GM06990 (cell line): Measurements from ENCODE around the gene CLSTN2.

Source experiments
- DNase-seq: peaks from one replicate; pipeline ENCODE4 v3.0.0-alpha.2; 2011; ENCODE audit not compliant: insufficient read length; ENCODE audit errors: extremely low read depth
- H3K27me3 ChIP-seq: replicated peaks from 2 replicates; pipeline ENCODE4 v1.6.0; 2011; ENCODE audit warnings: low read length; ENCODE audit not compliant: control insufficient read depth, insufficient read depth
- H3K36me3 ChIP-seq: 2 replicates; pipeline ENCODE4 v1.5.1; 2011; ENCODE audit warnings: low read length; ENCODE audit not compliant: control insufficient read depth, insufficient read depth
- H3K4me3 ChIP-seq: replicated peaks from 2 replicates; pipeline ENCODE4 v1.5.1; 2011; ENCODE audit warnings: low read depth, mild to moderate bottlenecking, control low read depth, low read length
- TF ChIP-seq, protein P1 (sequence below): IDR thresholded peaks from 2 replicates; pipeline ENCODE4 v1.5.1; 2011; ENCODE audit warnings: low read length, control low read depth, mild to moderate bottlenecking, inconsistent platforms; ENCODE audit not compliant: insufficient read depth, poor library complexity, severe bottlenecking

Gene CLSTN2

DNA sequence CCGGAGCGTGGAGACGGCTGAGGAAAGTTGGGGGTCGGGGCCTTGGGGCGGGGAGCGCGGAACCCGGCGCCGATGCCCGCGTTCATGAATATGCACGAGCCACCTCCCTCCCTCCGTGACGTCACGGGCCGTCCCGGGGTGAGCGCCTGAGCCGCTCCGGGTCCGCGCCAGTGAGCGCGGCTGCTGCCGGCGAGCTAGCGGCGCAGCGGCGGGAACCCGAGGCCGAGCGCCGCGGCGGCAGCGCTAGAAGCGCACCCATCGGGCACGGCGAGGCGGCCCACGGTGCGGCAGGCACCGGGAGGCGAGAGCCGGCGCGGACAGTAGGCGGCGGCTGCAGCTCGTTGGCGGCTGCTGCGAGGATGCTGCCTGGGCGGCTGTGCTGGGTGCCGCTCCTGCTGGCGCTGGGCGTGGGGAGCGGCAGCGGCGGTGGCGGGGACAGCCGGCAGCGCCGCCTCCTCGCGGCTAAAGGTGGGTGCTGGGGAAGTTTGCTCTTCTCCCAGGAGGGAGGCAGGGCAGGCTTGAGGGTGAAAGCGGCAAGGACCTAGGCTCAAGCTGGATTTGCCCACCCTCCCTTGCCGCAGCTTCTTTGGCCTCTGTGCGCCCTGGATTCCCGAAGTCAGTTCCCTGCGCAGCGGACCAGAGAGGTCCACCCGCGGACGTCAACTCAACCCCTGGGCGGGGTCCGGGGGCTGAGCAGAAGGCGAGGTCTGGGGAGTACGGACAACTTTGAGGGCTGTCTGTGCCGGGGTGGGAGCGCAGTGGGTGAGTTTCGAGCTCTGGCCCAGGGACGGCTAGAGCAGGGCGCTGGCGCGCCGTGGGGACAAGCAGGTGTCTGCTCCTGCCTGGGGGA, at the start of gene CLSTN2:
CLSTN2 (plus strand) TSS at position 170 of the 850 bp plus-strand sequence.
- TF ChIP-seq, protein P1, sequence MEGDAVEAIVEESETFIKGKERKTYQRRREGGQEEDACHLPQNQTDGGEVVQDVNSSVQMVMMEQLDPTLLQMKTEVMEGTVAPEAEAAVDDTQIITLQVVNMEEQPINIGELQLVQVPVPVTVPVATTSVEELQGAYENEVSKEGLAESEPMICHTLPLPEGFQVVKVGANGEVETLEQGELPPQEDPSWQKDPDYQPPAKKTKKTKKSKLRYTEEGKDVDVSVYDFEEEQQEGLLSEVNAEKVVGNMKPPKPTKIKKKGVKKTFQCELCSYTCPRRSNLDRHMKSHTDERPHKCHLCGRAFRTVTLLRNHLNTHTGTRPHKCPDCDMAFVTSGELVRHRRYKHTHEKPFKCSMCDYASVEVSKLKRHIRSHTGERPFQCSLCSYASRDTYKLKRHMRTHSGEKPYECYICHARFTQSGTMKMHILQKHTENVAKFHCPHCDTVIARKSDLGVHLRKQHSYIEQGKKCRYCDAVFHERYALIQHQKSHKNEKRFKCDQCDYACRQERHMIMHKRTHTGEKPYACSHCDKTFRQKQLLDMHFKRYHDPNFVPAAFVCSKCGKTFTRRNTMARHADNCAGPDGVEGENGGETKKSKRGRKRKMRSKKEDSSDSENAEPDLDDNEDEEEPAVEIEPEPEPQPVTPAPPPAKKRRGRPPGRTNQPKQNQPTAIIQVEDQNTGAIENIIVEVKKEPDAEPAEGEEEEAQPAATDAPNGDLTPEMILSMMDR = no peak
- Histone ChIP-seq H3K36me3 (no peaks in the 10 kb centered on the region), H3K4me3 (peak within 1 kb of the TSS; percentile 37), H3K27me3 (peaks cover 4% of the 10 kb centered on the region)
- DNase-seq = peak; percentile 39

DNA sequence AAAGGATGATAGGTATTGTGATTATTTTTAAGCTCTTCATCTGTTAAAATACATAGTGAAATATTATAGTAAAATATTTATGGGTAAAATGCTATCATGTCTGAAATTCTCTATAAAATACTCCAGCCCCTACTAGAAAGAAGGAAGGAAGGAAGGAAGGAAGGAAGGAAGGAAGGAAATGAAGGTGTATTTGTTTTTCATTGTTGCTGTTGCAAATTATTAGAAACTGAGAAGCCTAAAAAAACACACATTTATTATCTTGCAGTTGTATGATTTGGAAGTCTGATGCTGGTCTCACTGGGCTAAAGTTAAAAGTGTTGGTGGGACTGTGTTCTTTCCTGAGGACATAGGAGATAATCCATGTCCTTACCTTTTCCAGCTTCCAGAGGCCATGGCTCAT, 47.6 kb upstream of the CLSTN2 start:
- Histone ChIP-seq H3K36me3 (no peaks in the 10 kb centered on the region), H3K27me3 (no peaks in the 10 kb centered on the region), H3K4me3 (no peak overlapping the region)
- TF ChIP-seq, protein P1 = no peak
- DNase-seq = no peak

- H3K27me3 ChIP-seq = no peaks in the 10 kb centered on the region
- H3K4me3 ChIP-seq = no peak overlapping the region
- no peak for DNase-seq
- no peaks in the 10 kb centered on the region for H3K36me3 ChIP-seq
- TF ChIP-seq, protein P1 = no peak
Observed at GRCh38 chr3:139888561-139889140, 46.3 kb upstream of the CLSTN2 start.

DNA sequence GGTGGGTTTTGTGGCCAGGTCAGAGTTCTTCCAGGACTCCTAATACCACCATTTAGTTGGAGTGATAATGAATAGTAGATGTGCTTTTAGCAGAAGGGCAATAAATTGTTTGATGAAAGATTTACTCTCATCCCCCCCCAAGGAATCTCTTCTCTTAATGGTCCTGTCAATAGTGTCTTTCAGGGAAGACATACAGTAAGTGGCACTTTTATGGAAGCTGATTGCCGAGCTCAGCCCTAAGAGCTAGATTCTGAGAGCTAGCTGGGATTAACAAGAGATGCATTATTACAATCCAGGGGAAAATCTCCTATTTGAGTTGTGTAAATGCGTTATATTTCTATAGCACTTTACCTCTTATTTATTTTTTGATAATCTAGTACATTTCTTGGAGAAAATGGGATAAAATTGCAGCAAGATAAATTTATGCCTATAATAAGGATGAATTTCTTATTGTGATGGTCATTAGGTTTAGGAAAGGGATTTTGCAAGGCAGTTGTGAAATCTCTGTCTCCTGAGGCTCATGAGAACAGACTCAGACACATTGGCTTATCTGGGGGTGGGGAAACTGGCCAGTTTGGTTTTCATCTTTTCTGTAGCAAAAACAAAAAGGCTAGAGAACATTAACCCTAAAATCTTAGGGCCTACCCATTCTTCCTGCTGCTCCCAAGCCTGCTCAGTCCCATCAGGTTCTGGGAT, 41.6 kb upstream of the CLSTN2 start:
- no peaks in the 10 kb centered on the region for H3K27me3 ChIP-seq
- no peaks in the 10 kb centered on the region for H3K36me3 ChIP-seq
- no peak overlapping the region for H3K4me3 ChIP-seq
- TF ChIP-seq, protein P1 = no peak
- DNase-seq = no peak

DNA sequence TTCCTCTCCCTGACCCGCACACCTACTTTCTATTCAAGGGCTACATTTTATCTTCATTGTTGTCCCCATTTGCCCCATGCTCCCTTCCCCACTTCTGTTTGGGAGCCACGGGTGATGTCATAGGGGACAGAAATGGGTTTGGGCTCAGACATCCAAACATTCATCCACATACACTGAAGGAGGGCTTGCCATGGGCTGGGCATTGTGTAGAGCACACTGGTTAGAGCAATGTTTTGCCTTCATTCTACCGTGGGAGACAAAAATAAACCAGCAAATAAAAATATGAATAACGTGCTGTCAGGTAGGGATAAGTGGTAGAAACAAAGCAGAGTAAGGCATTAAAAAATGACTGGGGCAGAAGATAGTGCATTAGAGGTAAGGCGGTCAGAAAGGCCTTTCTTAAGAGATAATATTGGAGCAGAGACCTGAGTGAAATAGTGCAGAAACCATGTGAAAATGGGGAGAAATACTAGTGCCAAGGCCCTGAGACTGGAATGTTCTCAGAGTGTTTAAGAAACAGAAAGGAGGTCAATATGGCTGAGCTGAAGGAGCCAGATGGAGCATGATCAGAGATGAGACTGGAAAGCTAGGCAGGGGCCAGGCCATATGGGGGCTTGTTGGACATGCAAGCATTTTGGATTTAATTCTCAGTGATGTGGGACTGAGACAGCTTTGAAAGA, 40.9 kb upstream of the CLSTN2 start:
- Histone ChIP-seq H3K27me3 (no peaks in the 10 kb centered on the region), H3K36me3 (no peaks in the 10 kb centered on the region)
- TF ChIP-seq, protein P1 = no peak

More for the DNA sequence above, 40.9 kb upstream of the CLSTN2 start:
- no peak for DNase-seq
- no peak overlapping the region for H3K4me3 ChIP-seq
